ENCODE measurements around the gene ALKBH7. TPM values are rescaled to one million over a fixed set of nuclear protein-coding genes. Genes with fewer than 3 reads are reported as not detected.
"Not testable (repeated sequence)": the region's sequence is repeated elsewhere in the genome, so short reads cannot be mapped to it uniquely, and the experiment has no call there.

The ALKBH7 gene
- total RNA-seq, 1 experiment from 2014 or later = 70.0 TPM

DNA sequence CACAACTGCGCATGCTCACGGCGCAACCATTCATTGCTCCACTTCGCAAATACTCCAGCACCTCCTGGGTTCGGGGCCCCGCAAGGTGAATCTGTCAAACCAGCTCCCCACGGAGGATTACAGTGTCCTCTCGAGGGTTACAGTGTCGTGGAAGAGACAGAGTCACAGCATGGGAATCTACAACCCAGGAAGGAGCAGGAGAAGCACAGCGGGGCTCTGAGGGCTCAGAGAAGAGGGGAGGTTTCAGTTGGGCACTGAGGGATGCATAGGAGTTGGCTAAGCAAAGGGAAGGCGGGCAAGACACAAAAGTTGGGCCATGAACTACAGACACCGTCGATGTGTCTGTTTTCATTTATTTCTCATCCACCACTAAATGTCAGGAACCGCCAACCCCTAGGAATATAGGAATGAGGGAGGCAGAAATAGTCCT is 21.4 kb downstream of the ALKBH7 start:
- no peak for DNase-seq
- Histone ChIP-seq H3K9me3 (no peaks in the 10 kb centered on the region), H3K4me3 (ENCODE audit: low read depth, low read length) (peak overlapping the region; percentile 83), H3K27me3 (replicated peaks; ENCODE audit: control insufficient read depth, insufficient read depth, low read length) (no peaks in the 10 kb centered on the region), H3K36me3 (ENCODE audit: control insufficient read depth, insufficient read depth, low read length) (peaks cover 2% of the 10 kb centered on the region), H3K4me1 (peaks cover 5% of the 10 kb centered on the region)
- ChIA-PET CTCF (interaction anchor here (0.5 to 1.4 kb wide), 4 partner anchors 8 to 707 kb away, joined by 3 to 4 read pairs (median 4); partner anchors contain the start of gene ALKBH7), POLR2A (interaction anchor here (0.8 to 1.9 kb wide), 3 partner anchors 9 to 31 kb away, joined by 3 to 21 read pairs (median 3); partner anchors contain the start of genes ALKBH7 and KHSRP)
- peaks cover 39% of the 10 kb centered on the region for H3K36me3 Mint-ChIP-seq (ENCODE audit: insufficient read depth, unreplicated experiment)
- H3K27me3 Mint-ChIP-seq (ENCODE audit: insufficient read depth, unreplicated experiment) = no peaks in the 10 kb centered on the region
- TSS peak; percentile 81 for BruUV-seq (replicated peaks)
- TF ChIP-seq CTCF (IDR thresholded peaks at IDR 0.05; ENCODE audit: insufficient read depth in 1 of 2, low read depth in 1 of 2, low read length in 1 of 2, severe bottlenecking in 1 of 2, unreplicated experiment in 1 of 2) = no peak
- intact Hi-C loops (cut with micrococcal nuclease; ENCODE audit: unreplicated experiment) = loop anchor here (1.0 to 2.0 kb wide), 2 partner anchors 9 to 21 kb away; partner anchors contain the start of gene ALKBH7
- peak overlapping the region; percentile 88 for H3K27ac Mint-ChIP-seq (ENCODE audit: unreplicated experiment)
- H3K9me3 Mint-ChIP-seq (ENCODE audit: unreplicated experiment) = no peaks in the 10 kb centered on the region
- H3K4me1 Mint-ChIP-seq (ENCODE audit: low read depth, unreplicated experiment) = peaks cover 15% of the 10 kb centered on the region
- H3K4me3 Mint-ChIP-seq (ENCODE audit: unreplicated experiment) = peak overlapping the region; percentile 85

DNA sequence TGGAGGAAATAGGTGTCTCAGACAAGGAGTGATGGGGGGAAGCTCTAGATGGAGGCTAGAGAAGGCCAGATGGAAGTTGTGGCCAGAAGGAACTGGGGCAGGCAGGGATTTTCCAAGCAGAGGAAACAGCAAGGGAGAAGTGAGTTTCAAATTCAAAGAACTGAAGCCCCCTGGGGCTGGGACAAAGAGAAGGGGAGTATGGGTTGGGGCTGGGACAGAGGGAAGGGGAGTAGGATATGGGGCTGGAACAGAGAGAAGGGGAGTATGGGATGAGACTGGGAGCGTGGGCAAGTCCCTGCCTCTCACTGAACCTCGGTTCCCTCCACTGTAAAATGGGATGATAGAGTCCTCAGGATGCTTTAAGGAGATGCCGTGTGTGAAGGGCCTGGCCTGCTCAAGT is 22.2 kb downstream of the ALKBH7 start:
- intact Hi-C loops (cut with micrococcal nuclease; ENCODE audit: unreplicated experiment) = no loop called here
- H3K27ac Mint-ChIP-seq (ENCODE audit: unreplicated experiment) = peak overlapping the region; percentile 88
- H3K4me3 Mint-ChIP-seq (ENCODE audit: unreplicated experiment) = no peak overlapping the region
- Histone ChIP-seq H3K27me3 (replicated peaks; ENCODE audit: control insufficient read depth, insufficient read depth, low read length) (no peaks in the 10 kb centered on the region), H3K4me1 (peaks cover 5% of the 10 kb centered on the region), H3K4me3 (ENCODE audit: low read depth, low read length) (no peak overlapping the region), H3K36me3 (ENCODE audit: control insufficient read depth, insufficient read depth, low read length) (peaks cover 2% of the 10 kb centered on the region), H3K9me3 (no peaks in the 10 kb centered on the region)
- no peak for TF ChIP-seq CTCF (IDR thresholded peaks at IDR 0.05; ENCODE audit: insufficient read depth in 1 of 2, low read depth in 1 of 2, low read length in 1 of 2, severe bottlenecking in 1 of 2, unreplicated experiment in 1 of 2)
- POLR2A ChIA-PET = no interaction called here
- H3K4me1 Mint-ChIP-seq (ENCODE audit: low read depth, unreplicated experiment) = peaks cover 16% of the 10 kb centered on the region
- peaks cover 31% of the 10 kb centered on the region for H3K36me3 Mint-ChIP-seq (ENCODE audit: insufficient read depth, unreplicated experiment)
- H3K27me3 Mint-ChIP-seq (ENCODE audit: insufficient read depth, unreplicated experiment) = no peaks in the 10 kb centered on the region
- no peaks in the 10 kb centered on the region for H3K9me3 Mint-ChIP-seq (ENCODE audit: unreplicated experiment)
- CTCF ChIA-PET = no interaction called here
- no TSS peak for BruUV-seq (replicated peaks)
- DNase-seq = no peak

DNA sequence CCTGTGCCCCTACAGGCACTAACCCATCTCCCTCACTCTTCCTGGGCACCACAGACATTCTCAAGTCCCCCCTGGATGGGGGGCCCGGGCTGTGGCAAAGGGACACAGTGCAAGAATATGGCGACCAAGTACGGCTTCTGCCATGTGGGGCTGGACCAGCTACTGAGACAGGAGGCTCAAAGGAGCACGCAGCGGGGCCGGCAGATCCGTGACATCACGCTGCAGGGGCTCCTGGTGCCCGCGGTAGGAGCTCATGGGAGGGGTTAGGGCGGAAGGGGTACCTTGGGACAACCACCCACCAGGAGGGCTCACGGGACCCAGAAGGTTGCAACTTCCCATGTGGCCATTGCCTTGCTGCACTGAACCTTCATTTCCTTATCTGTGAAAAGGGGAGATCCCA is 23.7 kb downstream of the ALKBH7 start:
- POLR2A ChIA-PET = no interaction called here
- H3K27me3 Mint-ChIP-seq (ENCODE audit: insufficient read depth, unreplicated experiment) = no peaks in the 10 kb centered on the region

GRCh38 chr19:6400062-6400944 is 27.7 kb downstream of the ALKBH7 start:
- DNase-seq; H3K27me3 Mint-ChIP-seq (ENCODE audit: insufficient read depth, unreplicated experiment); H3K4me3 ChIP-seq (ENCODE audit: low read depth, low read length); intact Hi-C loops (cut with micrococcal nuclease; ENCODE audit: unreplicated experiment); H3K4me1 Mint-ChIP-seq (ENCODE audit: low read depth, unreplicated experiment); H3K9me3 ChIP-seq; H3K36me3 Mint-ChIP-seq (ENCODE audit: insufficient read depth, unreplicated experiment); POLR2A ChIA-PET; BruUV-seq (replicated peaks); H3K9me3 Mint-ChIP-seq (ENCODE audit: unreplicated experiment); H3K27me3 ChIP-seq (replicated peaks; ENCODE audit: control insufficient read depth, insufficient read depth, low read length); H3K36me3 ChIP-seq (ENCODE audit: control insufficient read depth, insufficient read depth, low read length); CTCF ChIA-PET: not testable (repeated sequence)
- H3K4me1 ChIP-seq = peaks cover 27% of the 10 kb centered on the region
- Mint-ChIP-seq H3K4me3 (ENCODE audit: unreplicated experiment) (peak overlapping the region; percentile 29), H3K27ac (ENCODE audit: unreplicated experiment) (peak overlapping the region; percentile 10)

More for the DNA sequence above, 23.7 kb downstream of the ALKBH7 start:
- Mint-ChIP-seq H3K4me3 (ENCODE audit: unreplicated experiment) (no peak overlapping the region), H3K9me3 (ENCODE audit: unreplicated experiment) (no peaks in the 10 kb centered on the region), H3K4me1 (ENCODE audit: low read depth, unreplicated experiment) (peaks cover 21% of the 10 kb centered on the region), H3K36me3 (ENCODE audit: insufficient read depth, unreplicated experiment) (peaks cover 19% of the 10 kb centered on the region), H3K27ac (ENCODE audit: unreplicated experiment) (no peak overlapping the region)
- no peaks in the 10 kb centered on the region; the same call in 1 of the 2 replicates for H3K36me3 ChIP-seq (ENCODE audit: control insufficient read depth, insufficient read depth, low read length)
- CTCF ChIA-PET = no interaction called here
- intact Hi-C loops (cut with micrococcal nuclease; ENCODE audit: unreplicated experiment) = no loop called here
- no TSS peak for BruUV-seq (replicated peaks)
- H3K9me3 ChIP-seq = no peaks in the 10 kb centered on the region
- H3K27me3 ChIP-seq (replicated peaks; ENCODE audit: control insufficient read depth, insufficient read depth, low read length) = no peaks in the 10 kb centered on the region
- H3K4me1 ChIP-seq = peaks cover 8% of the 10 kb centered on the region
- no peak for DNase-seq
- no peak for TF ChIP-seq CTCF (IDR thresholded peaks at IDR 0.05; ENCODE audit: insufficient read depth in 1 of 2, low read depth in 1 of 2, low read length in 1 of 2, severe bottlenecking in 1 of 2, unreplicated experiment in 1 of 2)
- H3K4me3 ChIP-seq (ENCODE audit: low read depth, low read length) = no peak overlapping the region

Data from Caco-2 (cell line).